ENCODE measurements around the gene SPINK1. TPM values are rescaled to one million over a fixed set of nuclear protein-coding genes. Genes with fewer than 3 reads are reported as not detected.
A peak's percentile ranks its signal among the peaks of the same experiment; 100 is the strongest.
"Not testable (repeated sequence)": the region's sequence is repeated elsewhere in the genome, so short reads cannot be mapped to it uniquely, and the experiment has no call there.

Gene SPINK1
- polyA plus RNA-seq, 1 experiment = not detected

- H3K4me3 ChIP-seq (ENCODE audit: low read depth, low read length) = no peak overlapping the region
- TF ChIP-seq, protein P1, sequence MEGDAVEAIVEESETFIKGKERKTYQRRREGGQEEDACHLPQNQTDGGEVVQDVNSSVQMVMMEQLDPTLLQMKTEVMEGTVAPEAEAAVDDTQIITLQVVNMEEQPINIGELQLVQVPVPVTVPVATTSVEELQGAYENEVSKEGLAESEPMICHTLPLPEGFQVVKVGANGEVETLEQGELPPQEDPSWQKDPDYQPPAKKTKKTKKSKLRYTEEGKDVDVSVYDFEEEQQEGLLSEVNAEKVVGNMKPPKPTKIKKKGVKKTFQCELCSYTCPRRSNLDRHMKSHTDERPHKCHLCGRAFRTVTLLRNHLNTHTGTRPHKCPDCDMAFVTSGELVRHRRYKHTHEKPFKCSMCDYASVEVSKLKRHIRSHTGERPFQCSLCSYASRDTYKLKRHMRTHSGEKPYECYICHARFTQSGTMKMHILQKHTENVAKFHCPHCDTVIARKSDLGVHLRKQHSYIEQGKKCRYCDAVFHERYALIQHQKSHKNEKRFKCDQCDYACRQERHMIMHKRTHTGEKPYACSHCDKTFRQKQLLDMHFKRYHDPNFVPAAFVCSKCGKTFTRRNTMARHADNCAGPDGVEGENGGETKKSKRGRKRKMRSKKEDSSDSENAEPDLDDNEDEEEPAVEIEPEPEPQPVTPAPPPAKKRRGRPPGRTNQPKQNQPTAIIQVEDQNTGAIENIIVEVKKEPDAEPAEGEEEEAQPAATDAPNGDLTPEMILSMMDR (IDR thresholded peaks at IDR 0.05; ENCODE audit: low read depth, low read length) = no peak
- H3K9me3 ChIP-seq (ENCODE audit: control insufficient read depth, insufficient read depth, low read length) = no peaks in the 10 kb centered on the region
- H3K27me3 ChIP-seq (ENCODE audit: control insufficient read depth, insufficient read depth, low read length) = no peaks in the 10 kb centered on the region
- ChIA-PET CTCF (interaction anchor here (2.7 kb wide), 1 partner anchor 9 kb away, joined by 10 read pairs; no protein-coding TSS in a partner anchor), POLR2A (no interaction called here)
- no peak for DNase-seq (ENCODE audit: low read depth, low spot score)
- no peak overlapping the region for H3K27ac ChIP-seq (ENCODE audit: low read depth, low read length)
Observed at GRCh38 chr5:147832541-147832940, 1.1 kb upstream of the SPINK1 start.

DNA sequence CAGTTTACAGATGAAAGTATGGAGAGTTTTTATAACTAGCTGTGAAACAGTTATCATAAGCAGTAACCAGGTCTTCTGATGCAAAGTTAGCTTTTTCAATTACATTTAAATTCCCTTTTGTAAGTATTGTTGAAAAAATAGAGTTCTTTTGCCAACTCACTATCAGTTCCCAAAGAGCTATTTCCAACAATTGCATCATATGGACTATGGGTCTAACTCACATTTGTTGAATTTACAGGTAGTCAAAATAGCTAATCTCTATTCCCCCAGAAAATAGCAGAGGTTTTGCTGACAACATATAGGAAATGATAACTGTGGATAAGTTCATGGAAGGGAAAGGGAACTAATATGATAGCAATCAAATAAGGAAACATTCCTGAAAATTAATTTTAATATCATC lies 1.4 kb downstream of the SPINK1 start:
- DNase-seq (ENCODE audit: low read depth, low spot score) = no peak
- H3K4me3 ChIP-seq (ENCODE audit: low read depth, low read length) = no peak overlapping the region
- ChIA-PET CTCF (interaction anchor here (1.4 kb wide), 1 partner anchor 202 kb away, joined by 4 read pairs; no protein-coding TSS in a partner anchor), POLR2A (no interaction called here)
- no peaks in the 10 kb centered on the region for H3K9me3 ChIP-seq (ENCODE audit: control insufficient read depth, insufficient read depth, low read length)
- no peak overlapping the region for H3K27ac ChIP-seq (ENCODE audit: low read depth, low read length)
- peaks cover 4% of the 10 kb centered on the region for H3K27me3 ChIP-seq (ENCODE audit: control insufficient read depth, insufficient read depth, low read length)
- TF ChIP-seq, protein P1 (IDR thresholded peaks at IDR 0.05; ENCODE audit: low read depth, low read length) = no peak

DNA sequence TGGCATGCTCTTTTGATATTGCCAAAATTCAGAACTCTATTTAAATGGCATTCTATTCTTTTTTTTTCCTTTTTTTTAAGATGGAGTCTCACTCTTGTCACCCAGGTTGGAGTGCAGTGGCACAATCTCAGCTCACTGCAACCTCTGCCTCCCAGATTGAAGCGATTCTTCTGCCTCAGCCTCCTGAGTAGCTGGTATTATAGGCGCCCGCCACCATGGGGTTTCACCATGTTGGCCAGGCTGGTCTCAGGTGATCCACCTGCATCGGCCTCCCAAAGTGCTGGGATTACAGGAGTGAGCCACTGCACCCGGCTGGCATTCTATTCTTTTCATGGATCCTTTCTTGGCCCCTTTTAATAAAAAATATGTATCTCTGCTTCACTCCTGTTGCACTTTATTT lies 4.5 kb downstream of the SPINK1 start:
- CTCF ChIA-PET = interaction anchor here (1.4 kb wide), 1 partner anchor 199 kb away, joined by 9 read pairs; no protein-coding TSS in a partner anchor
- POLR2A ChIA-PET; H3K27me3 ChIP-seq (ENCODE audit: control insufficient read depth, insufficient read depth, low read length); H3K9me3 ChIP-seq (ENCODE audit: control insufficient read depth, insufficient read depth, low read length); DNase-seq (ENCODE audit: low read depth, low spot score); H3K4me3 ChIP-seq (ENCODE audit: low read depth, low read length); H3K27ac ChIP-seq (ENCODE audit: low read depth, low read length): not testable (repeated sequence)

DNA sequence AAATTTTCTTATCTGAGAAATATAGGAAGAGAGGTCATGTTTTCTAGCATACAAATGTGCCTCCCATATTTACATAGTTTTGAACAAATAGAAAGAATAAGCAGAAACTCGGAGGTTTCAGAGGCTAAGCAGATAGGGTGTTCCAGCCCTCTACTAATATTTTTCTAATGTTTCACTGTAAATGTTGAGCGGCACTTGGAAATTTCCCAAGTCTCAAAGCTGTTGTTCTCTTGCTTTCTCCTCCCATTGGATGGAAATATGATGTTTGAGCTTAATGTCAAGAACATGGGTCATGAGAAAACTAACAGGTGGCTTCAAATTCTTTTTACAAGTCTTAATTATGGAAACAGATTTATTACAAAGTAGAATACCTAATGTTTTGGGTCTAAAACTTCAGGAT lies 5.1 kb downstream of the SPINK1 start:
- CTCF ChIA-PET = interaction anchor here (1.4 kb wide), 1 partner anchor 199 kb away, joined by 9 read pairs; no protein-coding TSS in a partner anchor

GRCh38 chr5:147822686-147823491 lies 8.6 kb downstream of the SPINK1 start:
- H3K4me3 ChIP-seq (ENCODE audit: low read depth, low read length) = no peak overlapping the region
- H3K27me3 ChIP-seq (ENCODE audit: control insufficient read depth, insufficient read depth, low read length) = peaks cover 4% of the 10 kb centered on the region
- H3K27ac ChIP-seq (ENCODE audit: low read depth, low read length) = no peak overlapping the region
- no peaks in the 10 kb centered on the region for H3K9me3 ChIP-seq (ENCODE audit: control insufficient read depth, insufficient read depth, low read length)
- CTCF ChIA-PET = interaction anchor here (0.6 to 2.6 kb wide), 28 partner anchors 10 to 833 kb away, joined by 3 to 96 read pairs (median 4); no protein-coding TSS in a partner anchor
- TF ChIP-seq, protein P1 (IDR thresholded peaks at IDR 0.05; ENCODE audit: low read depth, low read length) = peak; percentile 90
- POLR2A ChIA-PET = interaction anchor here (0.6 kb wide), 1 partner anchor 668 kb away, joined by 4 read pairs; no protein-coding TSS in a partner anchor
- peak; percentile 7 for DNase-seq (ENCODE audit: low read depth, low spot score)

More for the DNA sequence above, 5.1 kb downstream of the SPINK1 start:
- Histone ChIP-seq H3K4me3 (ENCODE audit: low read depth, low read length) (no peak overlapping the region), H3K27ac (ENCODE audit: low read depth, low read length) (no peak overlapping the region), H3K9me3 (ENCODE audit: control insufficient read depth, insufficient read depth, low read length) (no peaks in the 10 kb centered on the region), H3K27me3 (ENCODE audit: control insufficient read depth, insufficient read depth, low read length) (peaks cover 4% of the 10 kb centered on the region)
- POLR2A ChIA-PET = no interaction called here
- DNase-seq (ENCODE audit: low read depth, low spot score) = no peak
- TF ChIP-seq, protein P1 (IDR thresholded peaks at IDR 0.05; ENCODE audit: low read depth, low read length) = no peak

- DNase-seq (ENCODE audit: low read depth, low spot score); H3K4me3 ChIP-seq (ENCODE audit: low read depth, low read length); POLR2A ChIA-PET; H3K9me3 ChIP-seq (ENCODE audit: control insufficient read depth, insufficient read depth, low read length); H3K27ac ChIP-seq (ENCODE audit: low read depth, low read length); H3K27me3 ChIP-seq (ENCODE audit: control insufficient read depth, insufficient read depth, low read length): not testable (repeated sequence)
- CTCF ChIA-PET = interaction anchor here (0.6 to 2.6 kb wide), 16 partner anchors 10 to 633 kb away, joined by 3 to 96 read pairs (median 4); no protein-coding TSS in a partner anchor
Observed at GRCh38 chr5:147822222-147822621, 9.2 kb downstream of the SPINK1 start.
